ENCODE data around the gene RPS2. TPM values are rescaled to one million over a fixed set of nuclear protein-coding genes. Genes with fewer than 3 reads are reported as not detected.

RPS2 gene
- total RNA-seq, 1 experiment from 2014 or later, result 3,874 TPM

DNA sequence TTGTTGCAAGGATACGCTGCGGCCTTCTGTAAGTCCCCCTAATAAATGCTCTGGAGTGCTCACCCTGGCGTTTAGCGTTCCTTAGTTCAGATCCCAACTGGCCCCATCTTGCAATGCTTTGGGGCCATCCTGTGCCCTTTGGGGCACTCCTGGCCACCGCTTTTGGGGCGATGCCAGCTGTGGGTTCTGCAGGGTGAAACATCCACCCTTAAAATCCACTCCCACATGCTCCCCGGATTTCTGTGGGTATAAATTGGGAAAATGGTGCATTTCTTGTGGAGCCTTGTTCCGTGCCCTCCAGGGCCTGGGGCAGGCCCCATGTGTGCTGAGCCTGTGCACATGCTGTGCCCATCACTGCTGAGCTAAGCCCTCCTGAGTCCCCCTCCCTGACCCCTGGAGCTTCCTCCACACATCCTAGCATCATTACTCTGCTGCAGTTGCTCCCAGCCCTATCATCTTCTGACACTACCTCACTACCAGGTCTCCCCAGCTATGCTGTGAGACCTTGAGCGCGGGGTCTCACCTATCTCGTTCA is 27.6 kb downstream of the RPS2 start:
- Mint-ChIP-seq H3K4me1 (peaks cover 5 to 12% of the 10 kb centered on the region in 2 experiments), H3K9me3 (no peaks in the 10 kb centered on the region), H3K27me3 (ENCODE audit: low read depth) (peaks cover 2% of the 10 kb centered on the region; the same call in 1 of the 2 replicates), H3K4me3 (no peak overlapping the region), H3K27ac (no peak overlapping the region; a peak in 1 of 7 replicates), H3K36me3 (ENCODE audit: insufficient read depth in 1 of 3, low read depth in 3 of 3) (peaks cover 10 to 28% (median 17%) of the 10 kb centered on the region in 3 experiments; a peak in 6 of 7 replicates)
- no peak overlapping the region for H3K4me2 ChIP-seq (ENCODE audit: insufficient read depth, insufficient read length, low read length)
- DNase-seq, result no peak
- H3T11ph ChIP-seq (ENCODE audit: low read length), result no peak overlapping the region
- H3K23ac ChIP-seq (ENCODE audit: insufficient read length, low read depth, low read length), result no peak overlapping the region
- no peak overlapping the region for H3K18ac ChIP-seq (ENCODE audit: insufficient read length, low read depth, low read length)
- H3K4ac ChIP-seq (ENCODE audit: low read depth, low read length), result no peak overlapping the region
- no peaks in the 10 kb centered on the region for H4K20me1 ChIP-seq (ENCODE audit: control insufficient read depth, insufficient read depth, insufficient read length)
- no peak overlapping the region for H2BK12ac ChIP-seq (ENCODE audit: insufficient read length, low read depth, low read length)
- H3K27ac ChIP-seq (ENCODE audit: insufficient read length, low read depth, low read length), result no peak overlapping the region
- H3K27me3 ChIP-seq (ENCODE audit: insufficient read depth, low read length), result no peaks in the 10 kb centered on the region
- H2BK20ac ChIP-seq (ENCODE audit: low read depth, low read length, poor library complexity, severe bottlenecking), result no peak overlapping the region
- TF ChIP-seq, protein P1, sequence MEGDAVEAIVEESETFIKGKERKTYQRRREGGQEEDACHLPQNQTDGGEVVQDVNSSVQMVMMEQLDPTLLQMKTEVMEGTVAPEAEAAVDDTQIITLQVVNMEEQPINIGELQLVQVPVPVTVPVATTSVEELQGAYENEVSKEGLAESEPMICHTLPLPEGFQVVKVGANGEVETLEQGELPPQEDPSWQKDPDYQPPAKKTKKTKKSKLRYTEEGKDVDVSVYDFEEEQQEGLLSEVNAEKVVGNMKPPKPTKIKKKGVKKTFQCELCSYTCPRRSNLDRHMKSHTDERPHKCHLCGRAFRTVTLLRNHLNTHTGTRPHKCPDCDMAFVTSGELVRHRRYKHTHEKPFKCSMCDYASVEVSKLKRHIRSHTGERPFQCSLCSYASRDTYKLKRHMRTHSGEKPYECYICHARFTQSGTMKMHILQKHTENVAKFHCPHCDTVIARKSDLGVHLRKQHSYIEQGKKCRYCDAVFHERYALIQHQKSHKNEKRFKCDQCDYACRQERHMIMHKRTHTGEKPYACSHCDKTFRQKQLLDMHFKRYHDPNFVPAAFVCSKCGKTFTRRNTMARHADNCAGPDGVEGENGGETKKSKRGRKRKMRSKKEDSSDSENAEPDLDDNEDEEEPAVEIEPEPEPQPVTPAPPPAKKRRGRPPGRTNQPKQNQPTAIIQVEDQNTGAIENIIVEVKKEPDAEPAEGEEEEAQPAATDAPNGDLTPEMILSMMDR (conservative IDR thresholded peaks at IDR 0.05), result no peak
- H3K9me3 ChIP-seq (ENCODE audit: control insufficient read depth, low read depth, low read length), result no peaks in the 10 kb centered on the region
- WGBS (ENCODE audit: extremely low coverage, insufficient read length, low lambda C conversion rate), result no CpG with 5 or more reads among the region's 11 CpGs
- no peak overlapping the region for H2BK5ac ChIP-seq (ENCODE audit: insufficient read length, low read length)
- no peak overlapping the region for H3K56ac ChIP-seq (ENCODE audit: insufficient read length, low read depth, low read length)
- 0 out of 2 replicates have a peak, but pooled peaks cover under 1% of the 10 kb centered on the region for H3K4me1 ChIP-seq (ENCODE audit: insufficient read depth, low read length)
- H3K9ac ChIP-seq (ENCODE audit: extremely low read depth, insufficient read length, low read length), result no peak overlapping the region
- H3K79me1 ChIP-seq (ENCODE audit: insufficient read depth, low read depth, low read length, poor library complexity, severe bottlenecking), result no peaks in the 10 kb centered on the region
- H2AK5ac ChIP-seq (ENCODE audit: insufficient read length, low read length), result no peak overlapping the region
- no peaks in the 10 kb centered on the region for H3K79me2 ChIP-seq (ENCODE audit: insufficient read depth, low read length)
- H2BK15ac ChIP-seq (ENCODE audit: low read depth, low read length), result no peak overlapping the region
- H2AFZ ChIP-seq (ENCODE audit: low read length), result no peak overlapping the region
- no peak overlapping the region for H4K5ac ChIP-seq (ENCODE audit: insufficient read length, low read depth, low read length)
- no peak overlapping the region for H3K14ac ChIP-seq (ENCODE audit: insufficient read depth, low read length)
- H4K91ac ChIP-seq (ENCODE audit: insufficient read length, low read depth, low read length), result no peak overlapping the region
- no peak overlapping the region for H2BK120ac ChIP-seq (ENCODE audit: low read depth, low read length, poor library complexity, severe bottlenecking)
- no peaks in the 10 kb centered on the region for H3K23me2 ChIP-seq (ENCODE audit: insufficient read length, low read depth, low read length, poor library complexity, severe bottlenecking)
- H4K8ac ChIP-seq (replicated peaks; ENCODE audit: insufficient read length, low read depth, low read length), result no peak overlapping the region

All from H9 (cell line).